ENCODE results near the gene ICA1.

The ICA1 gene

GRCh38 chr7:8226501-8226900 is 35.5 kb downstream of the ICA1 start:
- no peak for TF ChIP-seq CTCF (IDR thresholded peaks at IDR 0.05; ENCODE audit: insufficient read depth, low read depth, low read length, missing control alignments)
- DNase-seq (ENCODE audit: low read depth): no peak
- H3K4me3 ChIP-seq (ENCODE audit: low read depth, low read length): no peak overlapping the region

GRCh38 chr7:8221567-8221966 is 40.4 kb downstream of the ICA1 start:
- no peak for TF ChIP-seq CTCF (IDR thresholded peaks at IDR 0.05; ENCODE audit: insufficient read depth, low read depth, low read length, missing control alignments)
- DNase-seq (ENCODE audit: low read depth): no peak
- no peak overlapping the region for H3K4me3 ChIP-seq (ENCODE audit: low read depth, low read length)

GRCh38 chr7:8221101-8221495 is 40.9 kb downstream of the ICA1 start:
- H3K4me3 ChIP-seq (ENCODE audit: low read depth, low read length): no peak overlapping the region
- no peak for TF ChIP-seq CTCF (IDR thresholded peaks at IDR 0.05; ENCODE audit: insufficient read depth, low read depth, low read length, missing control alignments)
- DNase-seq (ENCODE audit: low read depth): no peak

DNA sequence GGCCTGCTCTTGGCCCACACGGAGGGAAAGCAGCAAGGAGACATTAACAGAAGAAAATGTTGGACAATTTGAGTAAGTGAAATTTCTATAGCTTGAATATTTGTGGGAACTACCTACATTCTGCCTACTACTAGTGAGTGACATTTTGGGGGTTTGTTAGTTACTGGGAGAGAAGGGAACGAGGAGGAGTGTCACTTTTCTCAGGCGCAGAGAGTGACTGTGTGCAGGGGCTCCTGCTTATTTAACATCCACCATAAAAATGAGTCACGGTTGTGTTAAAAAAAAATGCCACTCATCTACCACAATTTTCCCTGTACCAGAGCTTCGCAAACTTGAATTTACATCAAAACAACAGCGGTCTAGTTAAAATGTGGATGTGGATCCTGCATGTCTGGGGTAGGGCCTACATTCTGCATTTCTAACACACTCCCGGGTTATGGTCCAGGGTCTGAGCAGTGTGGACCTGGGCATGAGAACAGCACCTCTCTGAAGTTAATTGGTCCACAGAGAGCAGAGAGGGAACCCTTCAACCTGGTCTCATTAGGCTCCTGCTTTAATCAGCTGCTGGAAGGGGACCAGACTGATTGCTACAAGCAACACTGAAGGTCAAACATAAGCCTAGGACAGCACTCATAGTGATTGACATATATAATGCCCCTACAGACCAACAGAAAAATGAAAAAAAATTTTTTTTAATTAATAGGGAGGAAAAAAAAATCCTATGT is 41.4 kb downstream of the ICA1 start:
- H3K4me3 ChIP-seq (ENCODE audit: low read depth, low read length): no peak overlapping the region
- DNase-seq (ENCODE audit: low read depth): no peak
- no peak for TF ChIP-seq CTCF (IDR thresholded peaks at IDR 0.05; ENCODE audit: insufficient read depth, low read depth, low read length, missing control alignments)

GRCh38 chr7:8217200-8218068 is 44.5 kb downstream of the ICA1 start:
- H3K4me3 ChIP-seq (ENCODE audit: low read depth, low read length): no peak overlapping the region
- peak; percentile 85 for DNase-seq (ENCODE audit: low read depth)
- peak; percentile 47 for TF ChIP-seq CTCF (IDR thresholded peaks at IDR 0.05; ENCODE audit: insufficient read depth, low read depth, low read length, missing control alignments)

GRCh38 chr7:8216334-8216690 is 45.7 kb downstream of the ICA1 start:
- TF ChIP-seq CTCF (IDR thresholded peaks at IDR 0.05; ENCODE audit: insufficient read depth, low read depth, low read length, missing control alignments): no peak
- H3K4me3 ChIP-seq (ENCODE audit: low read depth, low read length): no peak overlapping the region
- DNase-seq (ENCODE audit: low read depth): no peak

Measured in GM12865 (cell line).